Body of pancreas (tissue), 4 donors: Measurements from ENCODE around the gene ABCA13.

ENCODE experiments used
- CTCF ChIP-seq, 7 experiments: fragments of 450-650 bp in 4 of 7; fragments of 200-600 bp in 3 of 7; sonication (generic) in 3 of 7; IDR thresholded peaks; one replicate each; pipeline ENCODE4 v1.5.1; 2016 to 2019; ENCODE audit warnings: antibody characterized with exemption in 7 of 7
- POLR2A ChIP-seq, 3 donors: fragments of 450-650 bp; IDR thresholded peaks; one replicate each; pipeline ENCODE4 v1.6.1; 2016; ENCODE audit warnings: antibody characterized with exemption in 3 of 3, mild to moderate bottlenecking in 2 of 3

- TF ChIP-seq CTCF (IDR thresholded peaks at IDR 0.05): no peak
- no peak for TF ChIP-seq POLR2A (IDR thresholded peaks at IDR 0.05)
Observed at GRCh38 chr7:48429117-48429516, 257.9 kb downstream of the ABCA13 start.
